ENCODE data around the gene HBM. TPM values are rescaled to one million over a fixed set of nuclear protein-coding genes. Genes with fewer than 3 reads are reported as not detected.

HBM gene, protein sequence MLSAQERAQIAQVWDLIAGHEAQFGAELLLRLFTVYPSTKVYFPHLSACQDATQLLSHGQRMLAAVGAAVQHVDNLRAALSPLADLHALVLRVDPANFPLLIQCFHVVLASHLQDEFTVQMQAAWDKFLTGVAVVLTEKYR
- not detected in 2 replicates for total RNA-seq (2014; rRNA removed; shearing (Covaris generic); ENCODE audit: low replicate concordance)

DNA sequence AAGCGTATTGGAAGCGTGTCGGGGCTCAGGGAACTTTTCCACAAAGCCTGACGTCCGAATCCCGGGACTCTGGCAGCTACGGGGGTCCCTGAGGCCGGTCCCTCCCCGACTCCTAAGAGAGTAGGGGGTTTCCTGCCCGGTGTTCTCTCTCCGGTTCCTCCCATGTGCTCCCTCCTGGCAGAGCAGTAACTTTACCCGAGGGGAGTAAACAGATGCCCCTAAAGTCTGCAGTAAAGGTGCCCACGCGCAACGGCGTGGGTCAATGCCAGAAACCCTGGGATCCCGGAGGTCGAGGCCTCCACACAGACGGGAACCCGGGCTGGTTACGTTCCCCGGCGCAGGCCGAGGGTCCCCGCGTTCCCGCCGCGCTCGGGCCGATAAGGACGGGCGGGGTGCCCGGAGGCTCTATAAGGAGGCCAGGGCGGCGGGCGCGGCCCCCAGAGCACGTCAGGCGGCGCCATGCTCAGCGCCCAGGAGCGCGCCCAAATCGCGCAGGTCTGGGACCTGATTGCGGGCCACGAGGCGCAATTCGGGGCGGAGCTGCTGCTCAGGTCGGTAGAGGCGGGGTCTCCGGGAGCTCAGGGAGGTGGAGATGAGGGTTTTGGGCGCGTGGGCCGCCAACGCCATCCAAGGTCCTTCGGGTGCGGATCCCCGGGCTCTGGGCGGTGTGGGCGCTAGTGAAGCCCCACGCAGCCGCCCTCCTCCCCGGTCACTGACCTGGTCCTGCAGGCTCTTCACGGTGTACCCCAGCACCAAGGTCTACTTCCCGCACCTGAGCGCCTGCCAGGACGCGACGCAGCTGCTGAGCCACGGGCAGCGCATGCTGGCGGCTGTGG is at the start of gene HBM:
TSS of gene HBM (plus strand) at position 440 of the 836 bp plus-strand sequence. CDS start at position 460, 20 bp downstream.
- Histone ChIP-seq H3K27me3 (ENCODE audit: low read length) (no peaks in the 10 kb centered on the region), H3K79me2 (ENCODE audit: low read length) (no peaks in the 10 kb centered on the region), H3K4me3 (ENCODE audit: low read length) (no peak within 1 kb of the TSS), H3K4me2 (ENCODE audit: low read depth, low read length, poor library complexity, severe bottlenecking) (no peak within 1 kb of the TSS), H3K27ac (ENCODE audit: low read length) (no peak within 1 kb of the TSS), H4K20me1 (ENCODE audit: insufficient read depth, low read depth, low read length) (no peaks in the 10 kb centered on the region), H3K9ac (ENCODE audit: low read length) (no peak within 1 kb of the TSS), H2AFZ (ENCODE audit: low read length) (no peak within 1 kb of the TSS), H3K9me3 (ENCODE audit: low read length) (no peaks in the 10 kb centered on the region), H3K36me3 (ENCODE audit: insufficient read depth, low read length) (no peaks in the 10 kb centered on the region), H3K9me2 (replicated peaks; ENCODE audit: insufficient read depth, low read length) (no peaks in the 10 kb centered on the region), H3K4me1 (ENCODE audit: low read length) (no peaks in the 10 kb centered on the region)
- DNase-seq = no peak

GRCh38 chr16:116015-116414 is 49.8 kb upstream of the HBM start:
- Histone ChIP-seq H4K20me1 (ENCODE audit: insufficient read depth, low read depth, low read length) (no peaks in the 10 kb centered on the region), H2AFZ (ENCODE audit: low read length) (no peak overlapping the region), H3K4me3 (ENCODE audit: low read length) (no peak overlapping the region), H3K4me2 (ENCODE audit: low read depth, low read length, poor library complexity, severe bottlenecking) (no peak overlapping the region), H3K4me1 (ENCODE audit: low read length) (no peaks in the 10 kb centered on the region), H3K79me2 (ENCODE audit: low read length) (no peaks in the 10 kb centered on the region; the same call in 1 of the 2 replicates), H3K36me3 (ENCODE audit: insufficient read depth, low read length) (peaks cover 24% of the 10 kb centered on the region), H3K9me3 (ENCODE audit: low read length) (no peaks in the 10 kb centered on the region), H3K9me2 (replicated peaks; ENCODE audit: insufficient read depth, low read length) (no peaks in the 10 kb centered on the region), H3K27me3 (ENCODE audit: low read length) (no peaks in the 10 kb centered on the region), H3K27ac (ENCODE audit: low read length) (no peak overlapping the region), H3K9ac (ENCODE audit: low read length) (no peak overlapping the region)
- DNase-seq = no peak

DNA sequence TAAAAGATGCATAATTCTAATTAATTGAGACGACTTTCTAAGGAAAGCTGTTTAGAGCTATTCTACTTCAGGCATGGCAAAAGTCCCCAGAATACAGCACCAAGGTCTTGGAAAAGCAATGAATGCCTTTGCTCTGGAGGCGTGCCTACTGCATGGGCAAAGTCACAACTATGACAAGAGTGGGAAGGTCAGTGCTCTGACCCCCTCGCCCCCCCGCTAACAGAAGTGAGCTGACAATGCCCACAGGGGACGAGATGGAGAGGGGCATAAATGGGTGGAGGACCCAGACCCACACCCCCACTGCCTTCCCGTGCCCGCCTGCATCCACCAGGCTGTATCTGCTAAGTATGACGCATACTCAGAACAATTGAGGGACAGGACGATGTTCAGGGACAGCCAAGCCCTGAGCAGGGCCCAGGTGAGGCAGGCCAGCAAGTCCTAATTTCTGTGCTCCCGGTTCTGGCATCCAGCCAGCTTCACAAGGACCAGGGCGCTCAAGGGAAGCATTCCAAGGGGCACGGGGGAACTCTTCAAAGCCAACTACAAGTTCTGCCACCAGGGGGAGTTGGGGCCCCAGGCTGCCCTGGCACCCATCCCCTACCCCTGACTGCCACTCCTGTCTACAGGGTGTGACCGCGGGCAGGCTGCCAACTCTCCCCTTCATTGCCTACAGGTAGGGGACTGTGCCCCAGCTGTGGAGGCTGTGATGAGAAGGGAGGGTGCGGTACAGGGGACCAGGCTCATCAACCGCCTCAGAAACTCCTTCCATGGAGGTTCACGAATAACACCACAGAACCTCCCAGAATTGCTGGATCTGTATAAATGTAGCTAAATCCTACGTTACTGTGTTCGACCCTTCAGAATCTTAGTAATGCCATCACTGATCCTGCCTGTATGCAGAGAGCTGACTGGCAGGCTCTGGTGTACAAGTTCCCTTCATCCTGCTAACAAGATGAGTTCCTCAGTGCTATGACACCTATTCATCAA is 48.1 kb upstream of the HBM start:
- no peaks in the 10 kb centered on the region for H3K9me2 ChIP-seq (replicated peaks; ENCODE audit: insufficient read depth, low read length)
- no peak overlapping the region for H3K27ac ChIP-seq (ENCODE audit: low read length)
- no peak overlapping the region for H2AFZ ChIP-seq (ENCODE audit: low read length)
- H3K9me3 ChIP-seq (ENCODE audit: low read length) = no peaks in the 10 kb centered on the region
- H4K20me1 ChIP-seq (ENCODE audit: insufficient read depth, low read depth, low read length) = no peaks in the 10 kb centered on the region
- DNase-seq = peak; percentile 88
- H3K4me1 ChIP-seq (ENCODE audit: low read length) = no peaks in the 10 kb centered on the region
- no peak overlapping the region for H3K4me3 ChIP-seq (ENCODE audit: low read length)
- no peaks in the 10 kb centered on the region for H3K27me3 ChIP-seq (ENCODE audit: low read length)
- no peak overlapping the region for H3K4me2 ChIP-seq (ENCODE audit: low read depth, low read length, poor library complexity, severe bottlenecking)
- H3K36me3 ChIP-seq (ENCODE audit: insufficient read depth, low read length) = peaks cover 17% of the 10 kb centered on the region
- no peak overlapping the region for H3K9ac ChIP-seq (ENCODE audit: low read length)
- peaks cover 4% of the 10 kb centered on the region for H3K79me2 ChIP-seq (ENCODE audit: low read length)

DNA sequence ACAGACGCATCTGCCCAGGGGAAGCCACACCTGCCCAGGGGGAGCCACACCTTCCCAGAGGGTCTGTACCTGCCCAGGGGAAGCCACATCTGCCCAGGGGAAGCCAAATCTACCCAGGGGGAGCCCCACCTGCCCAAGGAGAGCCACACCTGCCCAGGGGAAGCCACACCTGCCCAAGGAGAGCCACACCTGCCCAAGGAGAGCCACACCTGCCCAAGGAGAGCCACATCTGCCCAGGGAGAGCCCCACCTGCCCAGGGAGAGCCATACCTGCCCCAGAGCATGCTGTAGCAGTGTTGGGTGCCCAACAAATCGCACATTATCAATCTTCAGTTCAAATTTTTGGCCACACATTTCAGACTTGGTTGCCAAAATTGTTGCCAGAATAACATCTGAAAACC is 46.9 kb upstream of the HBM start:
- Histone ChIP-seq H3K9ac (ENCODE audit: low read length) (no peak overlapping the region), H3K27ac (ENCODE audit: low read length) (no peak overlapping the region), H3K4me3 (ENCODE audit: low read length) (no peak overlapping the region), H2AFZ (ENCODE audit: low read length) (no peak overlapping the region), H3K9me3 (ENCODE audit: low read length) (no peaks in the 10 kb centered on the region), H4K20me1 (ENCODE audit: insufficient read depth, low read depth, low read length) (no peaks in the 10 kb centered on the region), H3K4me2 (ENCODE audit: low read depth, low read length, poor library complexity, severe bottlenecking) (no peak overlapping the region), H3K36me3 (ENCODE audit: insufficient read depth, low read length) (peaks cover 17% of the 10 kb centered on the region), H3K9me2 (replicated peaks; ENCODE audit: insufficient read depth, low read length) (no peaks in the 10 kb centered on the region), H3K79me2 (ENCODE audit: low read length) (peaks cover 9% of the 10 kb centered on the region), H3K27me3 (ENCODE audit: low read length) (no peaks in the 10 kb centered on the region), H3K4me1 (ENCODE audit: low read length) (no peaks in the 10 kb centered on the region)
- no peak for DNase-seq

DNA sequence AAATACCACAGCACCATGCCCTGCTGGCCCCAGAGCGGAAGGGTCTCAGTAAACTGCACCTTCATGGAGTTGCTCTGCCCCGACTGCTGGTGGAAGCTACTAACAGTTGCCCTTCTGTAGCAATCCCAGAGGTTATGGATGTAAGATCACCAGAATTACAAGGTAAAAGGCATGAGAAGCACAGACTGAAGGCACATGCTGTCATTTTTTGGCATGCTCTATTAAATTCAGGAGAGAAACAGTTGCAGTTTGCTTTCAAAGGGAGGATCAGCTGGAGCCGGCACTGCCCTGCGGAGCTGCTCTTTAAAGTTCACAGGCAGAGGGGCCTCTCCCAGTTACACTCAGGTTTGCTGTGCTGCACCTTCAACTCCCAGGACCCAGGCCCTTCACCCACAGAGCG is 46.5 kb upstream of the HBM start:
- Histone ChIP-seq H2AFZ (ENCODE audit: low read length) (no peak overlapping the region), H3K9ac (ENCODE audit: low read length) (no peak overlapping the region), H3K9me2 (replicated peaks; ENCODE audit: insufficient read depth, low read length) (no peaks in the 10 kb centered on the region), H3K27ac (ENCODE audit: low read length) (no peak overlapping the region), H4K20me1 (ENCODE audit: insufficient read depth, low read depth, low read length) (no peaks in the 10 kb centered on the region), H3K36me3 (ENCODE audit: insufficient read depth, low read length) (peaks cover 17% of the 10 kb centered on the region), H3K9me3 (ENCODE audit: low read length) (no peaks in the 10 kb centered on the region), H3K79me2 (ENCODE audit: low read length) (peaks cover 9% of the 10 kb centered on the region), H3K4me2 (ENCODE audit: low read depth, low read length, poor library complexity, severe bottlenecking) (no peak overlapping the region), H3K4me1 (ENCODE audit: low read length) (no peaks in the 10 kb centered on the region), H3K27me3 (ENCODE audit: low read length) (no peaks in the 10 kb centered on the region), H3K4me3 (ENCODE audit: low read length) (no peak overlapping the region)
- no peak for DNase-seq

- Histone ChIP-seq H3K4me2 (ENCODE audit: low read depth, low read length, poor library complexity, severe bottlenecking) (no peak overlapping the region), H3K9ac (ENCODE audit: low read length) (no peak overlapping the region), H4K20me1 (ENCODE audit: insufficient read depth, low read depth, low read length) (no peaks in the 10 kb centered on the region), H3K9me3 (ENCODE audit: low read length) (no peaks in the 10 kb centered on the region), H3K79me2 (ENCODE audit: low read length) (peaks cover 12% of the 10 kb centered on the region), H3K4me3 (ENCODE audit: low read length) (no peak overlapping the region), H3K27me3 (ENCODE audit: low read length) (no peaks in the 10 kb centered on the region), H3K36me3 (ENCODE audit: insufficient read depth, low read length) (peaks cover 17% of the 10 kb centered on the region), H3K4me1 (ENCODE audit: low read length) (no peaks in the 10 kb centered on the region), H2AFZ (ENCODE audit: low read length) (no peak overlapping the region), H3K9me2 (replicated peaks; ENCODE audit: insufficient read depth, low read length) (no peaks in the 10 kb centered on the region), H3K27ac (ENCODE audit: low read length) (no peak overlapping the region)
- DNase-seq = no peak
Measured at GRCh38 chr16:119835-120491, 45.8 kb upstream of the HBM start.

GRCh38 chr16:120756-121155 is 45.0 kb upstream of the HBM start:
- H3K9me2 ChIP-seq (replicated peaks; ENCODE audit: insufficient read depth, low read length) = no peaks in the 10 kb centered on the region

More at GRCh38 chr16:120756-121155, 45.0 kb upstream of the HBM start:
- no peak for DNase-seq
- peaks cover 16% of the 10 kb centered on the region for H3K36me3 ChIP-seq (ENCODE audit: insufficient read depth, low read length)
- no peaks in the 10 kb centered on the region for H3K9me3 ChIP-seq (ENCODE audit: low read length)
- H3K79me2 ChIP-seq (ENCODE audit: low read length) = peaks cover 18% of the 10 kb centered on the region
- no peak overlapping the region for H3K9ac ChIP-seq (ENCODE audit: low read length)
- H3K4me2 ChIP-seq (ENCODE audit: low read depth, low read length, poor library complexity, severe bottlenecking) = no peak overlapping the region
- no peak overlapping the region for H3K27ac ChIP-seq (ENCODE audit: low read length)
- H3K4me3 ChIP-seq (ENCODE audit: low read length) = no peak overlapping the region
- no peaks in the 10 kb centered on the region for H3K4me1 ChIP-seq (ENCODE audit: low read length)
- no peaks in the 10 kb centered on the region for H4K20me1 ChIP-seq (ENCODE audit: insufficient read depth, low read depth, low read length)
- H3K27me3 ChIP-seq (ENCODE audit: low read length) = no peaks in the 10 kb centered on the region
- H2AFZ ChIP-seq (ENCODE audit: low read length) = no peak overlapping the region
